A549 (cell line): ENCODE results near the gene PCBP3. TPM values are rescaled to one million over a fixed set of nuclear protein-coding genes. Genes with fewer than 3 reads are reported as not detected.

ENCODE experiments used
- ATAC-seq, 2 experiments: fragments of 200-7000 bp in 1 of 2; fragments of >200 bp in 1 of 2; cut with Nextera tagmentation in 1 of 2; cut with Tn5 transposase in 1 of 2; 3 replicates each; pipeline versions ENCODE4 v1.8.0 to v1.9.1; 2018 to 2020; ENCODE audit warnings: mild to moderate bottlenecking in 1 of 2, moderate library complexity in 1 of 2
- CTCF ChIA-PET: fragments of 300-600 bp; sonication (Branson Sonifier 250); formaldehyde crosslinking; extraction: SDS; loops from one replicate; lab custom pipeline; 2021; ENCODE audit warnings: antibody characterized with exemption, inconsistent platforms; lab: Yijun Ruan, JAX
- POLR2A ChIA-PET: fragments of 350-600 bp; formaldehyde crosslinking; extraction: SDS; loops from one replicate; lab custom pipeline; 2021; ENCODE audit warnings: antibody characterized with exemption, inconsistent platforms; lab: Yijun Ruan, JAX
- DNase-seq, 2 experiments: peaks; one replicate each; pipeline versions ENCODE4 v3.0.0 to v3.0.0-alpha.2; 2011 to 2016; ENCODE audit warnings: low read depth in 1 of 2, low spot score in 1 of 2
- FAIRE-seq: peaks from 2 replicates; lab custom pipeline; 2011; peaks lifted over from hg19 to GRCh38; lab: Jason Lieb, UNC
- H3K27ac ChIP-seq, 2 experiments: fragments of >200 bp; sonication (Bioruptor Twin); formaldehyde crosslinking; 3 replicates each; pipeline ENCODE4 v1.5.1; 2016 to 2017
- H3K4me1 ChIP-seq: fragments of >200 bp; sonication (Bioruptor Twin); formaldehyde crosslinking; 3 replicates; pipeline ENCODE4 v1.6.1; 2016
- H3K4me2 ChIP-seq: fragments of >200 bp; sonication (Bioruptor Twin); formaldehyde crosslinking; 3 replicates; pipeline ENCODE4 v1.6.1; 2016
- H3K4me3 ChIP-seq: fragments of >200 bp; sonication (Bioruptor Twin); formaldehyde crosslinking; 3 replicates; pipeline ENCODE4 v1.5.1; 2016
- H3K9me3 ChIP-seq: fragments of >200 bp; sonication (Bioruptor Twin); formaldehyde crosslinking; 3 replicates; pipeline ENCODE4 v1.6.1; 2016
- CBX2 ChIP-seq: fragments of 200-600 bp; sonication (generic); IDR thresholded peaks from 2 replicates; pipeline ENCODE4 v1.6.1; 2016; ENCODE audit warnings: low read depth, mild to moderate bottlenecking, borderline replicate concordance
- E2F6 ChIP-seq: IDR thresholded peaks from 2 replicates; pipeline ENCODE4 v1.6.1; 2012; ENCODE audit warnings: low read depth, borderline replicate concordance
- EHF ChIP-seq: fragments of 250-450 bp; sonication (Bioruptor Pico); IDR thresholded peaks from 2 replicates; pipeline ENCODE4 v1.5.0; 2020; ENCODE audit warnings: mild to moderate bottlenecking
- ELK1 ChIP-seq: fragments of 150-350 bp; IDR thresholded peaks from 2 replicates; pipeline ENCODE4 v1.6.1; 2014; ENCODE audit warnings: low read depth, mild to moderate bottlenecking, low read length
- ESRRA ChIP-seq: fragments of 150-350 bp; IDR thresholded peaks from 2 replicates; pipeline ENCODE4 v1.6.1; 2014; ENCODE audit warnings: mild to moderate bottlenecking, low read length, borderline replicate concordance
- HDAC2 ChIP-seq: fragments of 200-600 bp; sonication (generic); IDR thresholded peaks from 2 replicates; pipeline ENCODE4 v1.6.1; 2016
- HOXB13 ChIP-seq: fragments of 250-450 bp; sonication (Bioruptor Pico); IDR thresholded peaks from 2 replicates; pipeline ENCODE4 v1.5.0; 2020; ENCODE audit warnings: low read depth, mild to moderate bottlenecking, moderate library complexity
- KDM1A ChIP-seq: fragments of 200-600 bp; sonication (generic); IDR thresholded peaks from 2 replicates; pipeline ENCODE4 v1.6.1; 2016; ENCODE audit warnings: low read depth, mild to moderate bottlenecking
- KDM5A ChIP-seq: fragments of 200-600 bp; sonication (generic); IDR thresholded peaks from 2 replicates; pipeline ENCODE4 v1.6.1; 2016; ENCODE audit warnings: antibody characterized with exemption, mild to moderate bottlenecking
- MAFK ChIP-seq: fragments of 450-650 bp; IDR thresholded peaks from 2 replicates; pipeline ENCODE4 v1.6.1; 2014; ENCODE audit not compliant: partially characterized antibody
- MAZ ChIP-seq: fragments of 150-350 bp; IDR thresholded peaks from 2 replicates; pipeline ENCODE4 v1.6.1; 2014; ENCODE audit warnings: antibody characterized with exemption, low read depth, low read length, borderline replicate concordance
- MYC ChIP-seq: IDR thresholded peaks from 2 replicates; pipeline ENCODE4 v1.6.1; 2012; ENCODE audit warnings: mild to moderate bottlenecking, inconsistent platforms, low read length, improper control_type of control experiment, borderline replicate concordance
- PBX3 ChIP-seq: IDR thresholded peaks from 2 replicates; pipeline ENCODE4 v1.6.1; 2012
- POLR2AphosphoS2 ChIP-seq: conservative IDR thresholded peaks from 2 replicates; pipeline ENCODE4 v1.6.1; 2012; ENCODE audit warnings: low read length, improper control_type of control experiment, inconsistent platforms
- RAD21 ChIP-seq, 2 experiments: fragments of >200 bp in 1 of 2; sonication (Bioruptor Twin) in 1 of 2; formaldehyde crosslinking in 1 of 2; IDR thresholded peaks in 1 of 2; conservative IDR thresholded peaks in 1 of 2; 2 replicates in 1 of 2; 3 replicates in 1 of 2; pipeline ENCODE4 v1.6.1; 2012 to 2018; ENCODE audit warnings: inconsistent platforms in 1 of 2
- RARB ChIP-seq: fragments of 250-450 bp; sonication (Bioruptor Pico); IDR thresholded peaks from 2 replicates; pipeline ENCODE4 v1.8.0; 2021; ENCODE audit warnings: mild to moderate bottlenecking, moderate library complexity
- RFX5 ChIP-seq: fragments of 450-650 bp; IDR thresholded peaks from 2 replicates; pipeline ENCODE4 v1.7.1; 2014; ENCODE audit warnings: antibody characterized with exemption, mild to moderate bottlenecking, moderate library complexity
- SMC3 ChIP-seq: fragments of >200 bp; sonication (Bioruptor Twin); formaldehyde crosslinking; IDR thresholded peaks from 3 replicates; pipeline ENCODE4 v1.6.1; 2018; ENCODE audit warnings: inconsistent platforms
- SREBF2 ChIP-seq: fragments of 450-650 bp; IDR thresholded peaks from 2 replicates; pipeline ENCODE4 v1.6.1; 2014; ENCODE audit warnings: mild to moderate bottlenecking, moderate library complexity
- TFCP2L1 ChIP-seq: fragments of 250-450 bp; sonication (Bioruptor Pico); IDR thresholded peaks from 2 replicates; pipeline ENCODE4 v1.5.0; 2021; ENCODE audit warnings: mild to moderate bottlenecking
- USF2 ChIP-seq: fragments of 450-650 bp; IDR thresholded peaks from 2 replicates; pipeline ENCODE4 v1.6.1; 2014; ENCODE audit warnings: antibody characterized with exemption
- ZFP36 ChIP-seq: fragments of 450-650 bp; IDR thresholded peaks from 2 replicates; pipeline ENCODE4 v1.6.1; 2014; ENCODE audit warnings: borderline replicate concordance; ENCODE audit not compliant: partially characterized antibody
- ZSCAN20 ChIP-seq: fragments of 250-450 bp; sonication (Bioruptor Pico); IDR thresholded peaks from 2 replicates; pipeline ENCODE4 v1.8.0; 2022; ENCODE audit warnings: mild to moderate bottlenecking, moderate library complexity
- WGBS: methylation state at CpG from one replicate; pipeline ENCODE4 v1.1.6; 2017; ENCODE audit errors: missing lambda C conversion rate; 5-methylcytosine and 5-hydroxymethylcytosine counted together
- polyA plus RNA-seq, 4 experiments: library from polyadenylated mRNA; depleted of rRNA in 3 of 4; stranded (reverse); fragments of >200 nt; fragmentation: RNase III in 1 of 4; extraction: RNeasy Plus Mini Kit Qiagen cat#74134 plus additional on column Dnase treatment in 1 of 4; gene quantifications; 2 replicates in 3 of 4; 3 replicates in 1 of 4; pipeline ENCODE4 v1.2.3, GENCODE V29; 2011 to 2017

PCBP3 gene
- polyA plus RNA-seq, 2 of the 4 experiments (the other 2 are of a cell fraction), result 0.30 to 0.34 TPM

- TF ChIP-seq ESRRA (no peak), HDAC2 (no peak)
These were observed 121.3 kb downstream of the PCBP3 start (continued) for GRCh38 chr21:45764792-45765191.

GRCh38 chr21:45765375-45765774 lies 121.8 kb downstream of the PCBP3 start:
- ATAC-seq (no peak), DNase-seq (no peak), FAIRE-seq (no peak)
- Histone ChIP-seq H3K9me3 (no peaks in the 10 kb centered on the region), H3K4me3 (no peak overlapping the region), H3K4me1 (no peaks in the 10 kb centered on the region), H3K27ac (no peak overlapping the region), H3K4me2 (no peak overlapping the region)
- WGBS, result 50% methylated on average over 8 of the region's 12 CpGs
- no peak for TF ChIP-seq MAZ
- ChIA-PET POLR2A (no interaction called here), CTCF (no interaction called here)

GRCh38 chr21:45766055-45766454 lies 122.5 kb downstream of the PCBP3 start:
- H3K4me1 ChIP-seq, result no peaks in the 10 kb centered on the region
- H3K4me3 ChIP-seq, result no peak overlapping the region
- ChIA-PET CTCF (no interaction called here), POLR2A (no interaction called here)
- no peak for TF ChIP-seq ZFP36
- H3K9me3 ChIP-seq, result no peaks in the 10 kb centered on the region
- 67% methylated on average over 14 of the region's 14 CpGs for WGBS
- no peak for FAIRE-seq
- no peak overlapping the region for H3K27ac ChIP-seq
- no peak for ATAC-seq
- DNase-seq, result no peak
- H3K4me2 ChIP-seq, result no peak overlapping the region

- 79% methylated on average over 5 of the region's 5 CpGs for WGBS
- FAIRE-seq, result no peak
- ChIA-PET CTCF (no interaction called here), POLR2A (no interaction called here)
- H3K9me3 ChIP-seq, result no peaks in the 10 kb centered on the region
- H3K4me3 ChIP-seq, result no peak overlapping the region
- TF ChIP-seq HOXB13 (CRISPR knock-in tag) (no peak), ELK1 (no peak), RARB (no peak), EHF (CRISPR knock-in tag) (no peak), USF2 (no peak), TFCP2L1 (CRISPR knock-in tag) (no peak), ZFP36 (no peak), ZSCAN20 (no peak), MAFK (no peak), POLR2AphosphoS2 (no peak), SMC3 (no peak), RAD21 (conservative IDR thresholded peaks at IDR 0.05 in 1 of 2, IDR thresholded peaks at IDR 0.05 in 1 of 2) (no peak), MYC (no peak), RFX5 (no peak), KDM5A (no peak), KDM1A (no peak), E2F6 (no peak), SREBF2 (no peak), CBX2 (no peak), PBX3 (no peak)
- H3K4me2 ChIP-seq, result no peak overlapping the region
- no peak for ATAC-seq
- no peaks in the 10 kb centered on the region for H3K4me1 ChIP-seq
- H3K27ac ChIP-seq, result no peak overlapping the region
- DNase-seq, result no peak
These were observed 123.0 kb downstream of the PCBP3 start for GRCh38 chr21:45766501-45766900.
